Lower lobe of right lung (tissue), 2 donors: ENCODE results near the gene WDR7. TPM values are rescaled to one million over a fixed set of nuclear protein-coding genes. Genes with fewer than 3 reads are reported as not detected.

Experiments
- ATAC-seq, 2 donors: fragments of 200-7000 bp; cut with Tn5 transposase; one replicate each; pipeline ENCODE4 v1.9.1; 2020 to 2022; ENCODE audit warnings: mild to moderate bottlenecking in 2 of 2, moderate library complexity in 2 of 2
- DNase-seq: peaks from one replicate; pipeline ENCODE4 v3.0.0-alpha.2; 2020
- H3K27ac ChIP-seq: fragments of 200-600 bp; one replicate; pipeline ENCODE4 v1.8.0; 2022
- H3K27me3 ChIP-seq: fragments of 200-600 bp; one replicate; pipeline ENCODE4 v1.8.0; 2022; ENCODE audit warnings: low read depth
- H3K36me3 ChIP-seq: fragments of 200-600 bp; one replicate; pipeline ENCODE4 v1.8.0; 2022; ENCODE audit warnings: mild to moderate bottlenecking
- H3K4me1 ChIP-seq: fragments of 200-600 bp; one replicate; pipeline ENCODE4 v1.8.0; 2022
- H3K4me3 ChIP-seq: fragments of 200-600 bp; one replicate; pipeline ENCODE4 v1.8.0; 2022; ENCODE audit warnings: mild to moderate bottlenecking
- H3K9me3 ChIP-seq: fragments of 200-600 bp; one replicate; pipeline ENCODE4 v1.8.0; 2022
- CTCF ChIP-seq: fragments of 200-600 bp; IDR thresholded peaks from one replicate; pipeline ENCODE4 v1.8.0; 2022; ENCODE audit warnings: antibody characterized with exemption, mild to moderate bottlenecking
- intact Hi-C: fragments of 100-400 bp; cut with DNase I; formaldehyde crosslinking; loops from one replicate; pipeline ENCODE4 v1.11.0; 2022
- total RNA-seq: library from RNA; stranded (reverse); fragmentation: NEBNext Ultra II Directional; extraction: Animal tissue kit (Norgen Biotek cat#: 25700); gene quantifications from one replicate; pipeline ENCODE4 v1.2.1, GENCODE V29; 2021
- donor health status: DM: no; HTN: yes; CAD: no; lungs with severe emphysema.

Gene WDR7
- total RNA-seq, 1 donor from 2014 or later: 29.1 TPM

GRCh38 chr18:56984731-56985130 lies 333.6 kb downstream of the WDR7 start:
- no peak for ATAC-seq
- Histone ChIP-seq H3K36me3 (no peaks in the 10 kb centered on the region), H3K9me3 (no peaks in the 10 kb centered on the region), H3K27me3 (no peaks in the 10 kb centered on the region), H3K4me1 (no peaks in the 10 kb centered on the region), H3K4me3 (no peak overlapping the region), H3K27ac (no peak overlapping the region)
- DNase-seq: no peak
- intact Hi-C loops: no loop called here
- no peak for TF ChIP-seq CTCF

- TF ChIP-seq CTCF: no peak
- Histone ChIP-seq H3K27me3 (no peaks in the 10 kb centered on the region), H3K27ac (no peak overlapping the region), H3K36me3 (no peaks in the 10 kb centered on the region), H3K9me3 (no peaks in the 10 kb centered on the region), H3K4me1 (no peaks in the 10 kb centered on the region), H3K4me3 (no peak overlapping the region)
- ATAC-seq (no peak), DNase-seq (no peak)
- intact Hi-C loops: no loop called here
These were observed 335.7 kb downstream of the WDR7 start for GRCh38 chr18:56986829-56987228.

- intact Hi-C loops: no loop called here
- Histone ChIP-seq H3K4me1 (no peaks in the 10 kb centered on the region), H3K36me3 (no peaks in the 10 kb centered on the region), H3K4me3 (no peak overlapping the region), H3K27ac (no peak overlapping the region), H3K27me3 (no peaks in the 10 kb centered on the region), H3K9me3 (no peaks in the 10 kb centered on the region)
- DNase-seq: no peak
- no peak for TF ChIP-seq CTCF
- no peak for ATAC-seq
These were observed 336.1 kb downstream of the WDR7 start for GRCh38 chr18:56987236-56987635.

- no peaks in the 10 kb centered on the region for H3K4me1 ChIP-seq
- DNase-seq (no peak), ATAC-seq (no peak)
- TF ChIP-seq CTCF: no peak
- no peak overlapping the region for H3K4me3 ChIP-seq
- intact Hi-C loops: no loop called here
- H3K36me3 ChIP-seq: no peaks in the 10 kb centered on the region
- no peaks in the 10 kb centered on the region for H3K9me3 ChIP-seq
- no peak overlapping the region for H3K27ac ChIP-seq
- H3K27me3 ChIP-seq: no peaks in the 10 kb centered on the region
These were observed 336.9 kb downstream of the WDR7 start for GRCh38 chr18:56988022-56988421.

- Histone ChIP-seq H3K9me3 (no peaks in the 10 kb centered on the region), H3K36me3 (no peaks in the 10 kb centered on the region), H3K4me3 (no peak overlapping the region), H3K27me3 (no peaks in the 10 kb centered on the region), H3K27ac (no peak overlapping the region), H3K4me1 (no peaks in the 10 kb centered on the region)
- ATAC-seq (no peak), DNase-seq (no peak)
- intact Hi-C loops: no loop called here
- TF ChIP-seq CTCF: no peak
These were observed 339.5 kb downstream of the WDR7 start for GRCh38 chr18:56990678-56991077.

GRCh38 chr18:56992777-56993176 lies 341.6 kb downstream of the WDR7 start:
- ATAC-seq (no peak), DNase-seq (no peak)
- H3K9me3 ChIP-seq: no peaks in the 10 kb centered on the region
- H3K4me1 ChIP-seq: no peaks in the 10 kb centered on the region
- no peaks in the 10 kb centered on the region for H3K36me3 ChIP-seq
- intact Hi-C loops: no loop called here
- TF ChIP-seq CTCF: no peak
- no peaks in the 10 kb centered on the region for H3K27me3 ChIP-seq
- H3K27ac ChIP-seq: no peak overlapping the region
- no peak overlapping the region for H3K4me3 ChIP-seq
